NB4 (cell line): ENCODE measurements around the gene BFSP2.

ENCODE experiments used
- DNase-seq: peaks from one replicate; pipeline ENCODE4 v3.0.0; 2010; ENCODE audit warnings: low read depth
- H3K4me3 ChIP-seq: one replicate; pipeline ENCODE4 v1.5.1; 2011; ENCODE audit warnings: mild to moderate bottlenecking, low read depth, low read length, moderate library complexity
- MYC ChIP-seq: IDR thresholded peaks from 2 replicates; pipeline ENCODE4 v1.6.1; 2011; ENCODE audit warnings: low read depth, low read length
- POLR2A ChIP-seq: IDR thresholded peaks from 2 replicates; pipeline ENCODE4 v1.6.1; 2011; ENCODE audit warnings: mild to moderate bottlenecking; ENCODE audit not compliant: insufficient read length; ENCODE audit errors: extremely low read depth
- TF ChIP-seq, protein P1 (sequence below): IDR thresholded peaks from one replicate; pipeline ENCODE4 v1.5.1; 2012; ENCODE audit warnings: low read depth, low read length
- TF ChIP-seq, protein P2 (sequence below): IDR thresholded peaks from 2 replicates; pipeline ENCODE4 v1.6.1; 2011; ENCODE audit warnings: low read depth, low read length

Gene BFSP2

GRCh38 chr3:133383741-133384140 is 16.1 kb upstream of the BFSP2 start:
- TF ChIP-seq, protein P1, sequence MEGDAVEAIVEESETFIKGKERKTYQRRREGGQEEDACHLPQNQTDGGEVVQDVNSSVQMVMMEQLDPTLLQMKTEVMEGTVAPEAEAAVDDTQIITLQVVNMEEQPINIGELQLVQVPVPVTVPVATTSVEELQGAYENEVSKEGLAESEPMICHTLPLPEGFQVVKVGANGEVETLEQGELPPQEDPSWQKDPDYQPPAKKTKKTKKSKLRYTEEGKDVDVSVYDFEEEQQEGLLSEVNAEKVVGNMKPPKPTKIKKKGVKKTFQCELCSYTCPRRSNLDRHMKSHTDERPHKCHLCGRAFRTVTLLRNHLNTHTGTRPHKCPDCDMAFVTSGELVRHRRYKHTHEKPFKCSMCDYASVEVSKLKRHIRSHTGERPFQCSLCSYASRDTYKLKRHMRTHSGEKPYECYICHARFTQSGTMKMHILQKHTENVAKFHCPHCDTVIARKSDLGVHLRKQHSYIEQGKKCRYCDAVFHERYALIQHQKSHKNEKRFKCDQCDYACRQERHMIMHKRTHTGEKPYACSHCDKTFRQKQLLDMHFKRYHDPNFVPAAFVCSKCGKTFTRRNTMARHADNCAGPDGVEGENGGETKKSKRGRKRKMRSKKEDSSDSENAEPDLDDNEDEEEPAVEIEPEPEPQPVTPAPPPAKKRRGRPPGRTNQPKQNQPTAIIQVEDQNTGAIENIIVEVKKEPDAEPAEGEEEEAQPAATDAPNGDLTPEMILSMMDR, result no peak
- no peak for TF ChIP-seq MYC
- TF ChIP-seq, protein P2, sequence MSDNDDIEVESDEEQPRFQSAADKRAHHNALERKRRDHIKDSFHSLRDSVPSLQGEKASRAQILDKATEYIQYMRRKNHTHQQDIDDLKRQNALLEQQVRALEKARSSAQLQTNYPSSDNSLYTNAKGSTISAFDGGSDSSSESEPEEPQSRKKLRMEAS, result no peak
- TF ChIP-seq POLR2A, result no peak
- DNase-seq, result no peak
- H3K4me3 ChIP-seq, result no peak overlapping the region

DNA sequence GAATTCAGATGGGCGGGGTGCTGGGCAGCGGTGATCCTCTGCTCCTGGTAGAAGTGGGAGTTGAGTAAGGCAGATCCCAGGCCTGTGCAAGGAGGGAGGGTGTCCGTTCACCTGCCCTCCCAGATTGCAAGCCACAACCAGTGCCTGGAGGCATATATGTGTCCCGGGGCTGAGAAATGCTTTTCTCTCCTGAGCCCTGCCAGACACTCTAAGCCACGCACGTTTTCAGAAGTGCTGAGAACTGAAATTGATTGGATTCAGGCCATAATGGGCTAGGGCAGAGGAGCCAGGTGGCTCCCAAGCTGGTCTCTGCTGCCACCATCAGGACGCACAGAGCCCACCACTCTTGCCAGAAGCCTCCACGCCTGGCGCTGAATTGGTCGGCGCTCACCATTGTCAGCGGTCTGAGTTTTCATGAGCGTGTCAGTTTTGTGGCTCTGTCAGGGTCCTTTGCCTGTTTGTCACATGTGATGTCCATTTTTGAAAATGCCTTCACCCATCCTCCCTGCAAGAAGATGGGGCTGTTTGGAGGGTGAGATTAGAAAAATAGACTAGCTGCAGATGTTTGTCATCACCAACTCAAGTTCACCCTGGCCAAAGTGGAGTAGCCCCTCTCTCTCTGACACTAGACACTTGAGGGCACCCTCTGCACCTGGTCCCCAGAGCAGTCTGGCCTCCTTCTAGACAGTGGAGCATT is 15.4 kb upstream of the BFSP2 start:
- peak; percentile 64 for DNase-seq
- H3K4me3 ChIP-seq, result no peak overlapping the region
- no peak for TF ChIP-seq POLR2A
- 0 out of 2 replicates have a peak, but pooled peaks have one; percentile 17 for TF ChIP-seq MYC
- TF ChIP-seq, protein P2, result no peak
- TF ChIP-seq, protein P1, result peak; percentile 70

GRCh38 chr3:133386876-133387275 is 13.0 kb upstream of the BFSP2 start:
- DNase-seq, result no peak
- no peak for TF ChIP-seq MYC
- TF ChIP-seq, protein P2, result no peak
- H3K4me3 ChIP-seq, result no peak overlapping the region

- TF ChIP-seq POLR2A, result no peak
- TF ChIP-seq, protein P1, result no peak
- TF ChIP-seq MYC, result no peak
- TF ChIP-seq, protein P2, result no peak
These were observed 12.5 kb upstream of the BFSP2 start for GRCh38 chr3:133387341-133387740.

DNA sequence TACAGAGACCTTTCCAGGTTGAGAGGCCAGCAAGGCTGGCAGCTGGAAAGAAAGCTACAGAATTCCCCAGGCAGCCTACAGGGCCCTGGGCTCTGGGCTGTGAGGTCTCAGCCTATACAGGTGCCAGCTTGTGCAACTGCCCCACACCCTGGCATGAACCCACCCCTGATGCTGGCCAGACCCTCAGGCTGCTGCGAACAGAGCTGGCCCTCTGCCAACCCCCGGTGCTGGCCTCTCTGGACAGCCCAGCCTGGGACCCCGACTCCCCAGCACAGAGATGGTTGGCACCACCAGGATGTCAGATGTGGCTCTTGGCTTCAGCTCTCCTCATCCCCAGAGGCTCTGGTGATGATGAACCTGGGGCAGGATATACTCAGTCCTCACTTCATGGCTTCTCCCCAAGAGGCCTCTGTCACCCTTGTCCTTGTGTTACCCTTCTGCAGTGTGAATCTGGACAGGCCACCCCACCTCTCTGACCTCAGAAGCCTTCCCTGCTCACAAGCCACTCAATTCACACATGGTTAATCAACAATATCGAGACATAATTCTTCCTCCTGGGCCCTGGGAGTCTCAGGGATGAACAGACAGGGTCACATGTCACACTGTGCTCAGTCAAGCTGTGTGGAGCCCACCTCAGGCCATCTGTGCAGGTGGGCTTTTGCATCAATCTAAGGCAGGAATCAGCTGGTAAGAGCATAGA is 11.0 kb upstream of the BFSP2 start:
- no peak for DNase-seq
- H3K4me3 ChIP-seq, result no peak overlapping the region
- TF ChIP-seq MYC (no peak), POLR2A (no peak)
- TF ChIP-seq, protein P1, result no peak
- TF ChIP-seq, protein P2, result no peak

More at GRCh38 chr3:133387341-133387740, 12.5 kb upstream of the BFSP2 start:
- no peak for DNase-seq
- H3K4me3 ChIP-seq, result no peak overlapping the region

DNA sequence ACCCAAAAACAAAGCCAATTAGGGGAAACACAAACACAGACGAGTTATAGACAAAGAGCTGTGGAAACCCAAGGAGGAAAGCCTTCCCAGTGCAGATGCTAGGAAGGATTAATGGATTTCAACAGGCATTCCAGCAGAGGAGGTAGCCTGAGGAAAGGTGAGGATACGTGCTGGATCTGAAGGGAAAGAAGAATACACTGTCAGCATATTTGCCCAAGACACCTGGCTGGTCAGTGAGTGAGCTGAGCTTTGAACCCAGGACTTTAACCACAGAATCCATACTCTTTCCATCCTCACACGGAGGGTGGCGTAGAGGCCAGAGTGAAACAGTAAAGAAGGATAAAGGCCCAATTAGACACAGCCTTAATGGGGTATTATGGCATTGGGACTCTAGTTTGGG is 9.1 kb upstream of the BFSP2 start:
- no peak overlapping the region for H3K4me3 ChIP-seq
- TF ChIP-seq POLR2A, result no peak
- TF ChIP-seq, protein P2, result no peak
- DNase-seq, result no peak
